ENCODE measurements around the gene CTBP1.

GRCh38 chr4:1241466-1241935 is 7.4 kb downstream of the CTBP1 start:
- TF ChIP-seq CTCF (IDR thresholded peaks at IDR 0.05): no peak
- TF ChIP-seq EZH2 (IDR thresholded peaks at IDR 0.05): no peak
